NCI-H510A (cell line): ENCODE data around the gene DNAH9.

ENCODE experiments used
- DNase-seq: peaks from one replicate; lab custom pipeline; 2025; lab: John Stamatoyannopoulos, UW

DNAH9 gene

GRCh38 chr17:11601661-11602060, 3.4 kb downstream of the DNAH9 start:
- no peak for DNase-seq

- no peak for DNase-seq
These were observed 10.1 kb downstream of the DNAH9 start for GRCh38 chr17:11608396-11608795.

GRCh38 chr17:11610999-11611566, 12.8 kb downstream of the DNAH9 start:
- DNase-seq, result no peak

- no peak for DNase-seq
These were observed 14.7 kb downstream of the DNAH9 start for GRCh38 chr17:11612956-11613355.

GRCh38 chr17:11618861-11619566, 20.7 kb downstream of the DNAH9 start:
- DNase-seq, result no peak

GRCh38 chr17:11622492-11622891, 24.2 kb downstream of the DNAH9 start:
- DNase-seq, result no peak

- DNase-seq, result no peak
These were observed 26.7 kb downstream of the DNAH9 start for GRCh38 chr17:11624976-11625375.

- no peak for DNase-seq
These were observed 27.6 kb downstream of the DNAH9 start for GRCh38 chr17:11625878-11626277.

- DNase-seq, result no peak
These were observed 29.2 kb downstream of the DNAH9 start for GRCh38 chr17:11627301-11627940.

GRCh38 chr17:11628374-11628773, 30.1 kb downstream of the DNAH9 start:
- DNase-seq, result no peak

GRCh38 chr17:11628831-11629230, 30.6 kb downstream of the DNAH9 start:
- no peak for DNase-seq

GRCh38 chr17:11636771-11637170, 38.5 kb downstream of the DNAH9 start:
- DNase-seq, result no peak

GRCh38 chr17:11637796-11638195, 39.5 kb downstream of the DNAH9 start:
- DNase-seq, result no peak

- DNase-seq, result no peak
These were observed 40.5 kb downstream of the DNAH9 start for GRCh38 chr17:11638700-11639265.

- DNase-seq, result no peak
These were observed 41.6 kb downstream of the DNAH9 start for GRCh38 chr17:11639736-11640462.

- no peak for DNase-seq
These were observed 42.2 kb downstream of the DNAH9 start for GRCh38 chr17:11640463-11640814.

GRCh38 chr17:11641521-11642275, 43.4 kb downstream of the DNAH9 start:
- DNase-seq, result no peak

GRCh38 chr17:11642655-11643054, 44.4 kb downstream of the DNAH9 start:
- no peak for DNase-seq

GRCh38 chr17:11643851-11644250, 45.6 kb downstream of the DNAH9 start:
- DNase-seq, result no peak

- DNase-seq, result peak; percentile 48
These were observed 46.3 kb downstream of the DNAH9 start for GRCh38 chr17:11644265-11645212.

GRCh38 chr17:11645426-11645825, 47.2 kb downstream of the DNAH9 start:
- DNase-seq, result no peak
